Brain pericyte (primary cell): ENCODE data around the gene VTI1A.

Experiments
- DNase-seq: peaks from one replicate; pipeline ENCODE4 v3.0.0-alpha.2; 2012; ENCODE audit warnings: low read depth, low spot score

VTI1A gene

DNA sequence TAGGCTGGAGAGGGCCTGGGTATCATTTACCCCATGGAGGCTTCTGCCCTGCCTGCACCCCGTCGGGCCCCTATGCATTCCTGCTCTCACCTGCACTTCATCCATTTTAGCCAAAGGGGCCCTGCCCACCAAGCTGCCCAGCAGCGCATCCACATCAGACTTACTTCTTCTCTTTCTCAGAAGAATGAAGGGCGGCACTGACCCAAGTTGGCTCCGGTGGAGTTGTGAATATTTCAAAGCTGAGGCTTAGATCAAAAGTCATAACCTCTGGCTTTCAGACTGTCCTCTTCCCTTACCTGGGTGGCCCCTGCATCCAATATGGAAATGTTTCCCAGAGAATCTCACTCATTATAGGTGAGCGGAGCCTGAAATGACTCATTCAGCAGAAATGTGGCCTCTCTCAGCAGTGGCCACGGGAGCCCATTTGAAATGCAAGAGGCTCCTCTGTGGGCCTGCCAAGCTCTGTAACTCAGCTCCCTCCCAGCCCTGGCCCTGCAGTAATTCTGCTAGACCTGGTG is 385.4 kb downstream of the VTI1A start:
- DNase-seq = no peak

DNA sequence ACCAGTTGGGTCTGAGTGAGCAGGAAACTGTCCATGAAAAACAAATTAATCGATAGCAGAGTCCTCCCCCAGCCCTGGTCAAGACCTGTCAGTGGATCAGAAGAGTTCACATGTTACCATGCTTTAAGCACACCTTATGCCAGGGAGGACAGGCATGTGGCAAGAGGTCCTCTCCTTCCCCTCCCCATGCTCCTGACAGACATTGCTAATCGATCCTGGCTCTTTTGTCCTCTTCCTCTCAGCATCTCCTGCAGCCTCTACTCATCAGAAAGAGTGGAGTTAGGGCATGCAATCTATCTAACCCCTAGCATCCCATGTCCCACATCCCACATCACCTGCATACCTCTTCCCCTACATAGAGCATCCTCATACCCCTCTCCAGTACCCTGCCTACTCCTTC is 385.9 kb downstream of the VTI1A start:
- no peak for DNase-seq

DNA sequence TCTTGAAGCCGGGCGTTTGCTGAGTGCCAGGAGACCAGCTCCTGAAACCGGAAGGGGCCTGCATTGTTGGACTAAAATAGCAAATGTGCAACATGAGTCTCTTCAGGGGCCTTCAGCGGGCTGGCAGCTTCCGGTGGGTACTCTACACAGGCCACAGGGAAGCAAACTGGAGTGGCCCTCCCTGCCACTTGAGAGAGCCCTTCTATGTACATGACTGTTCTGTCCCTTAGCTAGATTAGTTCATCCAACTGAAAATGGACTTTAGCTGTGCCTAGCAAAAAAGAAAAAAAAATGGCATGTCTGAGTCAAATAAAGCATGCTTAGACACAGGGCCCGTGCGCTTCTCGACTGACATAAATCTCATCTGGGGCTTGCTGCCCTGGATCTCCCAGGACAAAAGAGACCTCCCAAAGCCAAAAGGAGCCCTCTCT is 387.8 kb downstream of the VTI1A start:
- DNase-seq = no peak

DNA sequence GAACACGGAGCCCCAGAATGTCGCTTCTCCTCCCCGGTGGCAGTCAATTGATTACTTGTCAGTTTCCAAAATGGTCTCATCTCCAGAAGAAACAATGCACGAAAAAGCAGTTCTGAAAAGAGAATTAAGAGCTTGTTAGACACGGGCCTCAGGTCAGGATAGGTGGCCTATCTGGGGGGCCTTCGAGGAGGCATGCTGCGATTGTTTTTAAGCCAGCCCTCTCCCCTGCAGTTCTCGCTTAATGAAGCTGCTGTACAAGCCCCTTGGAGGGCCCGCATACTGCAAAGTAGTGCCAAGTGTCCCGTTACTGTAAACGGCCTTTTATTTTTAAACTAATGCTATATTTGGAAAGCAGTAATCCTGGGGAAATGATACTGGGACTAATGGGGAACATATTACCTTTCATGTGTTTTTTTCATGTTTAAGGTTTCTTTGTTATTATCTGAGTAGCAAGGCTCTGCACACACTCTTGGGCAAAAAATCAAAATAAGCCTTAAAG is 388.3 kb downstream of the VTI1A start:
- no peak for DNase-seq

DNA sequence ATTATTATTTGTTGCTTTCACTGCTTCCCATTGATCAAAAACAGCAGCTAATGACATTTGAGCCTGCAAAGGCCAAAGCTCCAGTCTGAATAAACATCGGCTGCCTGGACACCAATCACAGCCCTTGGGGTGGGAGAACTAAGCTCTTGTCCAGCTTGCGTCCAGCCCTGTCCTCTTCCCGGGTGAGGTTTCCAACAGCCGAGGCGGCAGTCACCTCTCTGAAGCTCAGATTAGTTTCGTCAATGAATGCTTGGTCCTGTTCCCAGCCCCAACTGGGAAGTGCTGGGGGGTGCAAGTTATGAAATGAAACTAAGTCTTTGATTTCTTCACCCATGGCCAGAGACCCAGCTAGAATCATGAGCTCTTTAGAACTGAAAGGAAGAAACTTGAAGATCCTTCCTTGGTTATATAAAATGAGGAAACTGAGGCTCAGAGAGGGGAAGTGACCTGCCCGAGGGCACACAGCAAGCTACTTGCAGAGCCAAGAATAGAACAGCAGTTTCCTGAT is 389.0 kb downstream of the VTI1A start:
- no peak for DNase-seq

DNA sequence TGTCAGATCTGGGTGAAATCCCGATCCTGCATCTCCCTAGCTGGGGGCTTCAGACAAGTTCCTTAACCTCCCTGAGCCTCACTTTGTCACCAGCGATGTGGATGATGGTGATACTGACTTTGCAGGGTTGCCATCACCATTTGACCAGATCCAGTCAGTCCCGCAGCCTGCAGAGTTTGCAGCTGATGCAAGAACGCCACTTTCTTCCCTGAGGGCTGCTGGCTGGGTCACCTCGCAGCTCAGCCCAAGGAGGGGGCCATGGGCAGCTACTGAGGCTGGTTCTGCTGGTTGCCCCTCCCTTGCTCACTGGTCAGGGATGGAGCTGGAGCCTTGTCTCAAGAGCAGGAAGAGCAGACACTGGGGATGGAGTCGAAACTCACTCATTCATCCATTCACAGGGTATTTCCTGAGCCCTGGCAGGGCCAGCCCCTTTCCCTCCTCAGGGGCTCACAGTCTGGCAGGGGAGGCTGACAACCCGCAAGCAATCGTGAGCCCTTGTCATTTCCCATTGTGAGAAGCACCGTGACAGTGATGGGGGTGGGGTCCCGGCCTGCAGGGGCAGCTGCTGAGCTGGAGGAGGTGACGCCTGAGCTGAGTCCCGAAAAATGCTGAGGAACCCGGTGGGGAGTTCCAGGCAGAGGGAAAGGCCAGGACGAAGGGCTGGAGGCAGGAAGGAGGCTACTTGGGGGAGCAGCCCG is 391.9 kb downstream of the VTI1A start:
- no peak for DNase-seq

DNA sequence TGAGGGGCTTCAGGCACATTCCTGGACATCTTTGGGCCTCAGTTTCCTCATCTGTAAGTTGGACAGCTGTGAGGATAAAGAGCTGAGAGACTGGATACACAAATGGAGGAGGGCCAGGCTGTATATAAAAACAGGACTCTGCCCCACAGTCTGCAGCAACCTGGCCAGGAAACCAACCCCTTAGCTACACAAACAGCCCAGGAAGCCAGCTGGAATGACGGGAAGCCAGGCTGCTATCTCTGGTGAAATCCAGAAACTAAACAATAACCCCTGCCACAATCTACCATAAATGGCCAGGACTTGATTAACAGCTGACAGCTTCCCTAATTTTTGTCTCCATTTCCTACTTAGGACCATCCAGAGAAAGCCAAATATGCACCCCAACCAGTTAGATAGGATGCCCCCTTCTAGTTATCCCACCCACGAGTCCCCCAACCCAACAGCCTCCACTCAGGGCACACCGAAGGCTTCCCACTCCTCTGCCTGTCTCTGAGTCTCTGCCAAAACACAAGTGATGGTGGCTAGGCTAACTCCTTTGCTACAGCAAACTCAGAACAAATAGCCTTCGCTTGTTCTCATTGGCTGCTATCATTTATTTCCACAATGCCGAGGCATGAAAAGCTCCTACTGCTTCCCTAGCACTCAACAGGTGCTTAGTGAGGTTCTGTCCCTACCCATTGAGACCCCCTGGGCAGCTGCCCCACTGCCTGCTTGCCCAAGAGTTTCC is 393.1 kb downstream of the VTI1A start:
- DNase-seq = no peak

DNA sequence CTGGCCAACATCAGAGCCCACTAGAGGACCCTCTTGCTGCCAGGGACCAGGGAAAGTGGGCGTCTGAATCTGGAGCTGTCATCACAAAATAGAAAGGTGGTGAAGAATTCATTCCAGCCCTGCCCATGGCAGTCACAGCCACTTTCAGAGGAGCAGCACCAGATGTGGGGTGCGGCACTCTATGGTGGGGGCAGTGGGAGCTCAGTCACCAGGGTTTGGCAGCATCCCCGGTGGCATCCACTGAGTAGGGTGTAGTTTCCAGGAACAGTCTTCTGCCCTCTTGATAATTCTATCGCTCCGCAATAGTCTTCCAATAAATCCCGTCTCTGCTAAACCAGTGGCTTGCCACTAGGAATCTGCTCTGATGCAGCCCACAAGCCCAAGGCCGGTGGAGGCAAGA is 394.5 kb downstream of the VTI1A start:
- DNase-seq = no peak

DNA sequence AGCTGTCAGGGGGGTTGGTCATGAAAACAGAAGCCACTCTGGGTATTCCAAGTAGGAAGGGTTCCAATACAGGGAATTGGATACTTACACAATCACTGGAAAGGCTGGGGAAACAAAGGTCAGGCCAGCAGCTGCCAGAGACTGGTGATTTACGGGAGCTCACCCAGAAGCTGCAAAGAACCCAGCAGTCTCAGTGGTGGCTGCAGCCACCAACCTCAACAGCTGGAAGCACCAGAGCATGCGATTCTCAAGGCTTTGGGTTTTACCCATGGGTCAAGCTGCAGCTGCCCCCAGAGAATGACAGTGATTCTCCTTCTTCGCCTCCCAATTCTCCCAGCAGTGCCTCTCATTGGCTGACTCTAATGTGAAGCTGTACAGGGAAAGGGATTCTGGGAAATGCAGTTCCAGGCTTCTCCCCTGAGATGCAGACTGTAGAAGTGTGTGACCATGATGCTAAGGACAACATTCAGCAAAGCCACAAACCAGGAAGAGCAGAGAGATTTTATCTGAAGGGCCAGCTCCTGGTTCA is 395.9 kb downstream of the VTI1A start:
- DNase-seq = no peak

DNA sequence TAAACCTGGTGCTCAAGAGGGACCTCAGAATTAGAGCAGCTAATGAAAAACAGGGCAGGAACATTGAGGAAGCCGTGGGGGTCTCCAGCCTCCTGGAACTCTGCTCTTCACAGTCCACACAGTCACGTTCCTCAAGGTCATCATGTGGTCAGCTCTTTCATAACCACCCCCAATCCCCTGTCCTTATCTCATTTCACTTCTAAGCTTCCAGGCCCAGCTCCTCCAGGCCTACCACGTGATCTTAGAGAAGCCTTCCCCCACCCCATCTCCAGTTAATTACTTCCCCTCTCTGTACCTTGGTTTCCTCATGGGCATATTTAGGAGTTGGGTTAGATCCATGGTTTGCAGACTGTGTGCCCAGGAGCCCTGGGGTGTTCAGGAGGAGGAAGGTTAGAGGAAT is 396.6 kb downstream of the VTI1A start:
- DNase-seq = no peak

DNA sequence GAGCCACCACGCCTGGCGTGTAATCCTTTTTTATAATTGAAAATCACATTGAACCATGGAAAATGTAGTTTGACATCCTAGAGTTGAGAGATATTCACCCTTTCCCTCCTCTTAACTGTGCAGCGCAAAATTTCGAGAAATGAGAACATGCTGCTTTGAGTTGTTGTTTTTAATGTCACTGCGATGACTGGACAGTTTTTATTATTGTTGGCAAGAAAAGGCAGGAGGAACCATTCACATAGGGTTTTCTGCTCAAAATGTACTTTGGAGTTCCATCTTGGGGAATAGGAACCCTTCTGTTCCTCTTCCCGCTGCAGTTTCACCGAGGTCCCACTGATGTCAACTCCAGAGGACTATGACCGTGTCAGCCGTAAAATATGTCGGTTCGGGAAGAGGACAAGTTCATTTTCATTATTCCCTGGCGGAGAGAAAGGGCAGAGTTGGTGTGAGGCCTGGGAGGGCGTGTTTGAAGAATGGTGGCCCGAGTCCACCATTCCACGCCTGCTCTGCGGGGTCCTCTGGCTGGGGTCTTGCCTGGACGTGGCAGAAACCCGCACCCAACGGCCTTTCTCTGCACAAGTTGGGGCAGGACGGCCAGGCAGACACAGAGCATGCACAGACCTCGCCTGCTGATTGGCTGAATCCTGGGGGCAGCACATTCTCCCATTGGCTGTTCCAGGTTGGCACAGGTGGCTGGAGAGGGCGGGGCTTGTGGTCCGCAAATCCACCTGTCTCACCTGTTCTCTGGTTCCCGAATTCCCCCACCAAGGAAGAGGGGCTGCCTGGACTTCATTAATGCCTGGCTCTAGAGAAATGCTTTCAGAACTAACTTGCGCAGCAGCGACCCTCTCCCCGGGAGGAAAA is 397.9 kb downstream of the VTI1A start:
- DNase-seq = no peak

DNA sequence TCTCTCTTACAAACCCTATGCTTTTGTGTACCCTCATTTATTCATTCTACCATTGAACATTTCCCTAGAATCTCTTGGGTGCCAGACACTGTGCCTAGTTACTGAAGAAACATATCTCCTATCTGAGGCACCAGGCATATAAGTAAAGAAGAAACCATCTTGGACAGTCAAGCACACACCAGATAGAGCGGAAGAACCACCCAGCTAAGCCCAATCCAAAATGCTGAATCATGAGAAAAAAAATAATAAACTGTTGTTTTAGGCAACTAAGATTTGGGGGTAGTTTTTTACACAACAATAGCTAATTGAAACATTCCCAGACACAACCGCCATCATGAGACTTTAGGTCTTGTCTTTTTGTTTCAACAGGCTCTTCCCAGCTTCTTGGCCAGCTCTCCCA is 400.8 kb downstream of the VTI1A start:
- DNase-seq = no peak

DNA sequence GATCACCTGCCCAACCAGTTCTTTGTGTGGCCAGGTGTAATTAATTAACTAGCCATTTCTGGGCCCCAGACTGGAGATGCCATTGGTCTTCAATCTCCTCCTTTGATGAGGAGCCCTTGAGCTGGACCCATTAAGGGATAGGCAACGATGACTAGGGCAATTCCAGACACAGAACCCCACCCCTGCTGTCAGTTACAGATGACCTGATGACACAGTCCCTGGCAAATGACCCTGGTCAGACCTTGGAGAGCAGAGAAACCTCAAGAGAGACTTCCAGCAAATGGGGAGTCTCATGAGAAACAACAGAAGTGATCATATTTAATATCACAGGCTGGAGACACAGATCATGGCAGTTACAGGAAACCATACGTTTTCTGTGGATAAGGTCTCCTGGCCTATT is 401.2 kb downstream of the VTI1A start:
- no peak for DNase-seq

DNA sequence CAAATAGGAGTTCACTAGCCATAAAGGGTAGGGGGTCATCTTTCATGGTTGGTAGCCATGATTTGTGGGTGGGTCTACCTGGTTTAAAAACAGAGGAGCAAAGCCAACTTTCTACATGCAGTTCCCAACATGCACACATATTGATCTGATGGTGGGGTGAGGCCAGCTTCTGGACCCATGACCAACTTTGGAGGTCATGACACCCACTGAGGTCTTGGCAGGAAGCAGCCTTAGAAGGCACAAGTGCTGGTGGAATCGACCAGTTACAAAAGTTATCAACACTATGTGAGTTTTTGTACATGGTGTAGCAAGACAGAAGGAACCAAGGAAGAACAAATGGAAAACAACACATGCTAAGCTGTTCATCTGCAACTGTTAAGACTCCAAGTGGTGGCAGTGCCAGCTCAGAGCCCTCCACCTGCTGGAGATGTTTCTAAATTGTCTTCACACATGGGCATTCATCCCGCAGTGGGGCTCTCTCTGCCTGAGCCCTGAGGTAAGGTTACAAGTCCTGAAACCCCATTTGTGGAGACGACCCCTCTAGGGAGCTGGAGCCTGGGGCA is 401.9 kb downstream of the VTI1A start:
- DNase-seq = no peak

DNA sequence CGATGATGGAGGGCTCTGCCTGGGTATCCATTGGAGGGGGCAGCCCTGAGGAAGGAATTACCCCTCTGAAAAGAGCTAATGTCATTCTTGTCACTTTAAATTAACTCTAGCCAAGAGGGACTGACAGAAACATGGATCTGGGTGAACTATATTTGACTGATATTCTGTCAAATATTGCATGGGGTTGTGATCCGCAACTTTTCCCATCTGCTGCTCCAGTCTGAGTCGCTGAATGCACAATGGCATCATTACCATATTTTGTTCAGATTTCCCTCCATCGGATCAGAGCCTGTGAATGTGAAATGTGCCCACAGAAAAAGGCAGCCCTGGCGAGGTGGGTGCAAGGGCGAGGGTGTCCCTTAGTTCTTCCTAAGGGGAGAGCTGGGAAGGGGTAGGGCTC is 402.5 kb downstream of the VTI1A start:
- DNase-seq = no peak

DNA sequence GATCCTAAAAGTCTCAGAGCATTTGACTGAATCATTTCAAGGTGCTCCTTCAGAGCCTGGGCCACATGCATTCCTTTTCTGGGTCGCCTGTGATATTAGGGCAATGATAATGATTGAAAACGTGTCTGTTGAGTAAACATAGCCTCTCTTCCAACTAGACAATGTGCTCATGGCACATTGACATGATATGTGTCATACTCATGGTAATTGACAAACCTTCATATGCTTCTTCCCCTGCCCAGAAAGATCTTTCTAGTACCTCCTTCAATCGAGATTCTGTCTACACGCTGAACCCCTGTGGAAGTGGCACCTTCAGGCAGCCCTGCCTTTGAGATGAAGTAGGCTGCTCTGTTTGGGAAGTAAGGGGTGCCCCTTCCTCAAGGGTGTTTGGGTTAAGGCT is 404.2 kb downstream of the VTI1A start:
- no peak for DNase-seq

DNA sequence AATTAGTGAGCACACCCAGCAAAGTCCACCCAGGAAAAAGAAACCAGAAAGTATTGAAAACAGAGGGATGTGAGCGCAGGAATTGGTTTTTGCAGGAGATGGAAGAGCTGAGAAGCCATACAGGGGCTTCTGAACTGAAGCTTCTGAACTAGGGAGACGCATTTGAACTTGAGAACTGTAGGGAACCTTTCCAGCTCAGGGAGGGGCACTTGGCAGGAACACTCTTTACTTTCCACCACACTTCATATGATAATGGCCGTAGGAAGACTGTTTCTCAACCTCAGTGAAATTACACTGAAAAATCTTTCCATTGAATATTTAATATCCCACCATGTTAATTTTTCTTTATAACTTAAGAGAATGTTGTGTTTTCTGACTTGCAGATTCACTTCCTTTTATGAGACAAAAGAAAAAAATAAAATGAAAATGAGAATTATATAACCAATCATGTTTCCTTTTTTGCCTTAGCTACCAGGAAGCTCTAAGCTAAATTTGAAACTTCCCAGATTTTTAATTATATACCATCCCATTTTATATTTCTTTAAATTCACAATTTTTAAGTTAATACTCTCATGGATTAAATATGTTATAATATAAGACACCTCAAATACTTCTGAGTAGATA is 404.7 kb downstream of the VTI1A start:
- no peak for DNase-seq

DNA sequence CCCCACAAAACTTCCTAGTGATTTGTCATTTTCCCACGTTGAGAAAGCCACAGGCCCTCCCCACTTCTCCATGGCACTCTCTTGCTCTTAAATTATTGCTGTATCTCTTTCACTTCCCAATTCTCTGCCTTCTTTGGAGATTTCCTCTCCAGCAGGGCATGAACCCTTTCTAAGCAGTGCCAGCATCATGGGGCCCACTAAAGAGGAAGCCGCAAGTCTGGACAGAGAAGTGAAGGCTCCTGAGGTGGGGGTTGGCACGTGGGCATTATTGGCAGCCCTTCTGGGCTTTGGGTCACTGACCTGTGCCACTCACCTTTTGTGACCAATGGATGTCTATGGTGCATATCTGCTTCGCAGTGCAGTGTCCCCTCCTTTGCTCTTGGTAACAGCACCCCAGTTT is 405.3 kb downstream of the VTI1A start:
- no peak for DNase-seq

DNA sequence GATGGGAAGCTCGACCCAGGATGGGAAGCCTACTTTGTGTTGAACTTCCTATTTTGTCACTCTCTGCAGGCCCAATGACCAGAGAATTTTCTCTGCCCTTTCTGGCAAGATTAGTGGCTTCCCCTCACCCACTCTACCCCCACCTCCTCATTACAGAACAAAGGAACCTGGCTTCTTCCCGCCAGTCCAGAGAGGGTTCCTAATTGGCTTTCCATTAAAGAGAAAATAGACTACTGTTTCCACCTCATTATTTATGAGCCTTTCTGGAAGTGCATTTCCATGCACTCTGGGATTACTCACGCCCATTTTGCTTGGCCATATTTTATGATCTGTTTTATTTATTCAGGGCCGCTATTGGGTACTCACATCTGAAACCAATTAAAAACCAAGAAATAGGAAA is 408.1 kb downstream of the VTI1A start:
- DNase-seq = no peak

DNA sequence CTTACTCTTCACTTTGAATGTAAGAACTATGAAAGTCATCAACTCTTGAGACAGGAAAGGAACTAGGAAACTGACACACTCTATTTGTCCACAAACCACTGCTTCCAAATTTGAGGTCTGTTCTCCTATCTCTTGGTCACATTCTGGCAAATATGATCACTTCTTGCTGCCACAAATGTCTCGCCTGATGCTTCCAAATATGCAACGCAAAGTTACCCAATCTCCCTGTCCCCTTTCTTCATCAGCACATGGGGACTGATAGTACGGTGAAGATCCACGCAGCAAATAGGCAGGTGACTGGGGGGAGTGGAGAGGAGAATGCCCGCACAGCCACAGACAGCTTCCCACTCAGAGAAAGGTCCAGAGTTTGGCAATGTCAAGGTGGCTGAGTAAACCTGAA is 410.5 kb downstream of the VTI1A start:
- no peak for DNase-seq
